GM23338 (cell line): ENCODE data around the gene PTPRO. TPM values are rescaled to one million over a fixed set of nuclear protein-coding genes. Genes with fewer than 3 reads are reported as not detected.

Experiments used
- ATAC-seq: fragments of 200-7000 bp; cut with Tn5 transposase; 3 replicates; pipeline ENCODE4 v1.9.1; 2020
- DNase-seq: peaks from one replicate; pipeline ENCODE4 v3.0.0-alpha.2; 2015; ENCODE audit warnings: low spot score
- H2AFZ ChIP-seq: fragments of 200-600 bp; sonication (generic); 2 replicates; pipeline ENCODE4 v1.8.0; 2016; ENCODE audit warnings: antibody characterized with exemption, mild to moderate bottlenecking, moderate library complexity
- H3F3A ChIP-seq: fragments of 200-600 bp; sonication (generic); replicated peaks from 2 replicates; pipeline ENCODE4 v1.8.0; 2017; ENCODE audit warnings: antibody characterized with exemption, mixed run types, low read depth
- H3K27ac ChIP-seq: fragments of 200-600 bp; sonication (generic); 2 replicates; pipeline ENCODE4 v1.6.1; 2016; ENCODE audit warnings: low read depth
- H3K27me3 ChIP-seq: fragments of 200-600 bp; sonication (generic); 2 replicates; pipeline ENCODE4 v1.8.0; 2016; ENCODE audit warnings: mild to moderate bottlenecking, mixed run types, moderate library complexity; ENCODE audit not compliant: insufficient read depth
- H3K36me3 ChIP-seq: fragments of 200-600 bp; sonication (generic); 2 replicates; pipeline ENCODE4 v1.8.0; 2016; ENCODE audit warnings: mild to moderate bottlenecking; ENCODE audit not compliant: insufficient read depth
- H3K4me1 ChIP-seq: fragments of 200-600 bp; sonication (generic); 2 replicates; pipeline ENCODE4 v1.8.0; 2016; ENCODE audit warnings: mild to moderate bottlenecking, moderate library complexity; ENCODE audit not compliant: insufficient read depth
- H3K4me2 ChIP-seq: fragments of 200-600 bp; sonication (generic); 2 replicates; pipeline ENCODE4 v1.7.1; 2017; ENCODE audit warnings: mixed run types
- H3K4me3 ChIP-seq: fragments of 200-600 bp; sonication (generic); 2 replicates; pipeline ENCODE4 v1.6.1; 2016; ENCODE audit warnings: mixed run types
- H3K79me2 ChIP-seq: fragments of 200-600 bp; sonication (generic); replicated peaks from 2 replicates; pipeline ENCODE4 v1.8.0; 2017; ENCODE audit warnings: mild to moderate bottlenecking; ENCODE audit not compliant: insufficient read depth
- H3K9me2 ChIP-seq: fragments of 200-600 bp; sonication (generic); 2 replicates; pipeline ENCODE4 v1.8.0; 2017; ENCODE audit not compliant: insufficient read depth
- H4K20me1 ChIP-seq: fragments of 200-600 bp; sonication (generic); replicated peaks from 2 replicates; pipeline ENCODE4 v1.8.0; 2017; ENCODE audit warnings: mild to moderate bottlenecking; ENCODE audit not compliant: insufficient read depth
- H3K27ac Mint-ChIP-seq: 2 replicates; pipeline ENCODE4 v1.8.0; 2020; ENCODE audit warnings: inconsistent platforms, mild to moderate bottlenecking, moderate library complexity, mixed read lengths
- H3K27me3 Mint-ChIP-seq: 3 replicates; pipeline ENCODE4 v1.8.0; 2022; ENCODE audit warnings: low read depth, mild to moderate bottlenecking, moderate library complexity, mixed read lengths, inconsistent platforms; ENCODE audit not compliant: insufficient read depth, poor library complexity
- H3K36me3 Mint-ChIP-seq: 3 replicates; pipeline ENCODE4 v1.8.0; 2021; ENCODE audit warnings: low read depth, mild to moderate bottlenecking, inconsistent platforms, moderate library complexity, mixed read lengths
- H3K4me1 Mint-ChIP-seq: 3 replicates; pipeline ENCODE4 v1.8.0; 2020; ENCODE audit warnings: mild to moderate bottlenecking, inconsistent platforms, mixed read lengths
- H3K4me3 Mint-ChIP-seq: 3 replicates; pipeline ENCODE4 v1.8.0; 2021; ENCODE audit warnings: moderate library complexity, mild to moderate bottlenecking, inconsistent platforms, mixed read lengths
- H3K9me3 Mint-ChIP-seq: 3 replicates; pipeline ENCODE4 v1.8.0; 2020; ENCODE audit warnings: moderate library complexity, mild to moderate bottlenecking, inconsistent platforms, mixed read lengths
- CREB1 ChIP-seq: fragments of 250-450 bp; sonication (Bioruptor Pico); IDR thresholded peaks from 2 replicates; pipeline ENCODE4 v1.5.0; 2020; ENCODE audit warnings: low read depth, mild to moderate bottlenecking, moderate library complexity
- NANOG ChIP-seq: IDR thresholded peaks from 2 replicates; pipeline ENCODE4 v1.6.1; 2016; ENCODE audit warnings: antibody characterized with exemption, borderline replicate concordance
- ZNF114 ChIP-seq: fragments of 250-450 bp; sonication (Bioruptor Pico); IDR thresholded peaks from 2 replicates; pipeline ENCODE4 v1.5.0; 2020; ENCODE audit warnings: mild to moderate bottlenecking, moderate library complexity
- ZNF331 ChIP-seq: fragments of 250-450 bp; sonication (Bioruptor Pico); IDR thresholded peaks from 2 replicates; pipeline ENCODE4 v1.5.0; 2020; ENCODE audit warnings: low read depth, mild to moderate bottlenecking, moderate library complexity
- polyA plus RNA-seq: library from polyadenylated mRNA; unstranded; fragments of >200 nt; fragmentation: Nextera tagmentation; extraction: Ambion mirVana; gene quantifications from 2 replicates; pipeline ENCODE4 v1.2.1, GENCODE V29; 2016
- total RNA-seq: library from RNA; depleted of rRNA; stranded (reverse); fragments of >200 nt; shearing (Covaris generic); gene quantifications from 2 replicates; pipeline ENCODE4 v1.2.3, GENCODE V29; 2014
- TF ChIP-seq, protein P1 (sequence below): fragments of 250-450 bp; sonication (Bioruptor Pico); IDR thresholded peaks from 2 replicates; pipeline ENCODE4 v1.5.0; 2020; ENCODE audit warnings: mild to moderate bottlenecking, moderate library complexity

PTPRO gene
- total and polyA plus RNA-seq, 2 experiments from 2014 or later, result 1.4 to 1.5 TPM

DNA sequence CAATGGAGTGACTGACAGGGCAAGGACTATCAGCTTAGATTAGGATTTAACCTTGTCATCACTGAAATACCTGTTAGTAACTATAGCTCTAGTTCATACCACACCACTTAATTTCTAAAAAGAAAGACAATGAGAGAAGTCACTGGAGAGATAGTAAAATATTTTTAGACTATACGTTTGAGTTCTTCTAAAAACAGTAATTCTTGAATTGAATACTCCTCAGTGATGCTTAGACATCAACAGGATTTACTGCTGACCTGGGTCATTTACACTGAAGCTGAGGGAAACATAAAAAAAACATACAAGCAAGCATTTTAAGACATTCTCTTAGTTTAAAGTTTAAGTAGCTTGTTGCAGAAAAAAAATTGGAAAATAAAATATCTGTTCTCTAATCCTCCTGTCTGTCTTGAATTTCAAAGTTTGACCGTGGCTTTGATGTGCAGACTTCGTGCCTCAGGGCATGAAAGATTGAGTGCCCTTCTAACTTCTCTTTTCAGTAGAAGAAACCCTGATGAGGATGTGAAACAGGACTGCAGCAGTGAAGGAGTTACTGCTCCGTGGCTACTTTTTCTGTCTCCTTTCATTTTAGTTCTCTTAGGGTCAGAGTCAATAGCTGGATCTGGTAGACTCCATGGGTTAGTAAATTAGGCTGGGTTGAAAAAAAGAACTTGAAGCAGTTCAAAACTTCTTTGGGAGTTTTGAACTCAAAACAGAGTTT, 172.2 kb downstream of the PTPRO start:
- ATAC-seq (no peak), DNase-seq (no peak)
- Histone ChIP-seq H3K4me2 (no peak overlapping the region), H3K27me3 (no peaks in the 10 kb centered on the region), H3K9me2 (no peaks in the 10 kb centered on the region), H4K20me1 (no peaks in the 10 kb centered on the region), H3K27ac (no peak overlapping the region), H2AFZ (no peak overlapping the region), H3K4me1 (no peaks in the 10 kb centered on the region), H3K4me3 (no peak overlapping the region), H3K36me3 (no peaks in the 10 kb centered on the region), H3F3A (no peaks in the 10 kb centered on the region), H3K79me2 (no peaks in the 10 kb centered on the region)
- Mint-ChIP-seq H3K4me1 (no peaks in the 10 kb centered on the region), H3K36me3 (no peaks in the 10 kb centered on the region), H3K27me3 (peaks cover 4% of the 10 kb centered on the region), H3K9me3 (no peaks in the 10 kb centered on the region), H3K27ac (no peak overlapping the region), H3K4me3 (no peak overlapping the region)
- TF ChIP-seq NANOG (no peak), CREB1 (CRISPR knock-in tag) (no peak)
- TF ChIP-seq, protein P1, sequence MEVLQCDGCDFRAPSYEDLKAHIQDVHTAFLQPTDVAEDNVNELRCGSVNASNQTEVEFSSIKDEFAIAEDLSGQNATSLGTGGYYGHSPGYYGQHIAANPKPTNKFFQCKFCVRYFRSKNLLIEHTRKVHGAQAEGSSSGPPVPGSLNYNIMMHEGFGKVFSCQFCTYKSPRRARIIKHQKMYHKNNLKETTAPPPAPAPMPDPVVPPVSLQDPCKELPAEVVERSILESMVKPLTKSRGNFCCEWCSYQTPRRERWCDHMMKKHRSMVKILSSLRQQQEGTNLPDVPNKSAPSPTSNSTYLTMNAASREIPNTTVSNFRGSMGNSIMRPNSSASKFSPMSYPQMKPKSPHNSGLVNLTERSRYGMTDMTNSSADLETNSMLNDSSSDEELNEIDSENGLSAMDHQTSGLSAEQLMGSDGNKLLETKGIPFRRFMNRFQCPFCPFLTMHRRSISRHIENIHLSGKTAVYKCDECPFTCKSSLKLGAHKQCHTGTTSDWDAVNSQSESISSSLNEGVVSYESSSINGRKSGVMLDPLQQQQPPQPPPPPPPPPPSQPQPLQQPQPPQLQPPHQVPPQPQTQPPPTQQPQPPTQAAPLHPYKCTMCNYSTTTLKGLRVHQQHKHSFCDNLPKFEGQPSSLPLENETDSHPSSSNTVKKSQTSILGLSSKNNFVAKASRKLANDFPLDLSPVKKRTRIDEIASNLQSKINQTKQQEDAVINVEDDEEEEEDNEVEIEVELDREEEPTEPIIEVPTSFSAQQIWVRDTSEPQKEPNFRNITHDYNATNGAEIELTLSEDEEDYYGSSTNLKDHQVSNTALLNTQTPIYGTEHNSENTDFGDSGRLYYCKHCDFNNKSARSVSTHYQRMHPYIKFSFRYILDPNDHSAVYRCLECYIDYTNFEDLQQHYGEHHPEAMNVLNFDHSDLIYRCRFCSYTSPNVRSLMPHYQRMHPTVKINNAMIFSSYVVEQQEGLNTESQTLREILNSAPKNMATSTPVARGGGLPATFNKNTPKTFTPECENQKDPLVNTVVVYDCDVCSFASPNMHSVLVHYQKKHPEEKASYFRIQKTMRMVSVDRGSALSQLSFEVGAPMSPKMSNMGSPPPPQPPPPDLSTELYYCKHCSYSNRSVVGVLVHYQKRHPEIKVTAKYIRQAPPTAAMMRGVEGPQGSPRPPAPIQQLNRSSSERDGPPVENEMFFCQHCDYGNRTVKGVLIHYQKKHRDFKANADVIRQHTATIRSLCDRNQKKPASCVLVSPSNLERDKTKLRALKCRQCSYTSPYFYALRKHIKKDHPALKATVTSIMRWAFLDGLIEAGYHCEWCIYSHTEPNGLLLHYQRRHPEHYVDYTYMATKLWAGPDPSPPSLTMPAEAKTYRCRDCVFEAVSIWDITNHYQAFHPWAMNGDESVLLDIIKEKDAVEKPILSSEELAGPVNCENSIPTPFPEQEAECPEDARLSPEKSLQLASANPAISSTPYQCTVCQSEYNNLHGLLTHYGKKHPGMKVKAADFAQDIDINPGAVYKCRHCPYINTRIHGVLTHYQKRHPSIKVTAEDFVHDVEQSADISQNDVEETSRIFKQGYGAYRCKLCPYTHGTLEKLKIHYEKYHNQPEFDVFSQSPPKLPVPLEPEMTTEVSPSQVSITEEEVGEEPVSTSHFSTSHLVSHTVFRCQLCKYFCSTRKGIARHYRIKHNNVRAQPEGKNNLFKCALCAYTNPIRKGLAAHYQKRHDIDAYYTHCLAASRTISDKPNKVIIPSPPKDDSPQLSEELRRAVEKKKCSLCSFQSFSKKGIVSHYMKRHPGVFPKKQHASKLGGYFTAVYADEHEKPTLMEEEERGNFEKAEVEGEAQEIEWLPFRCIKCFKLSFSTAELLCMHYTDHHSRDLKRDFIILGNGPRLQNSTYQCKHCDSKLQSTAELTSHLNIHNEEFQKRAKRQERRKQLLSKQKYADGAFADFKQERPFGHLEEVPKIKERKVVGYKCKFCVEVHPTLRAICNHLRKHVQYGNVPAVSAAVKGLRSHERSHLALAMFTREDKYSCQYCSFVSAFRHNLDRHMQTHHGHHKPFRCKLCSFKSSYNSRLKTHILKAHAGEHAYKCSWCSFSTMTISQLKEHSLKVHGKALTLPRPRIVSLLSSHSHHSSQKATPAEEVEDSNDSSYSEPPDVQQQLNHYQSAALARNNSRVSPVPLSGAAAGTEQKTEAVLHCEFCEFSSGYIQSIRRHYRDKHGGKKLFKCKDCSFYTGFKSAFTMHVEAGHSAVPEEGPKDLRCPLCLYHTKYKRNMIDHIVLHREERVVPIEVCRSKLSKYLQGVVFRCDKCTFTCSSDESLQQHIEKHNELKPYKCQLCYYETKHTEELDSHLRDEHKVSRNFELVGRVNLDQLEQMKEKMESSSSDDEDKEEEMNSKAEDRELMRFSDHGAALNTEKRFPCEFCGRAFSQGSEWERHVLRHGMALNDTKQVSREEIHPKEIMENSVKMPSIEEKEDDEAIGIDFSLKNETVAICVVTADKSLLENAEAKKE (CRISPR knock-in tag), result no peak

DNA sequence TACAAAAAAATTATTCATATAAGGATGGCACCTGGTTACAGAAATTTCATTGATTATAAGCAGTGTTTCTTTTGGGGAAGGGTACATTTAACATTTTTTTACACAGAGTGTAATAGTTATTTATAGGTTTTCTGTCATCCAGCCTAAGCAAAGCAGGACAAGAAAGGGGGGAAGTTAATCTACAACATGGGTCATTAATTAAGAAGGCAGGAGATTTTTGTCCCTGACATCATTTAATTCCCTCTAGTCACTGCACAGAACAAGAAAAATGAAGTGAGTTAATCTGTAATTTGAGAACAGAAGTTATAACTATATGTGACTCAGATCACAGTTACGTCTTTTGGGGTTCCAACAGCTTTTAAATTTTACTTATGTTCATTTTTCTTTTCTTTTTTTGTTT, 173.4 kb downstream of the PTPRO start:
- no peak for ATAC-seq
- no peak for DNase-seq
- H3K36me3 Mint-ChIP-seq, result no peaks in the 10 kb centered on the region

More for the DNA sequence above, 173.4 kb downstream of the PTPRO start:
- Mint-ChIP-seq H3K27me3 (peaks cover 4% of the 10 kb centered on the region), H3K4me1 (no peaks in the 10 kb centered on the region), H3K27ac (no peak overlapping the region), H3K9me3 (no peaks in the 10 kb centered on the region), H3K4me3 (no peak overlapping the region)
- Histone ChIP-seq H3K9me2 (no peaks in the 10 kb centered on the region), H4K20me1 (no peaks in the 10 kb centered on the region), H3K4me1 (no peaks in the 10 kb centered on the region), H3K4me2 (no peak overlapping the region), H2AFZ (no peak overlapping the region), H3K36me3 (no peaks in the 10 kb centered on the region), H3K27ac (no peak overlapping the region), H3K4me3 (no peak overlapping the region), H3F3A (no peaks in the 10 kb centered on the region), H3K79me2 (no peaks in the 10 kb centered on the region), H3K27me3 (no peaks in the 10 kb centered on the region)
- TF ChIP-seq ZNF114 (CRISPR knock-in tag) (no peak), ZNF331 (CRISPR knock-in tag) (no peak)
